Pancreas (tissue), 10 donors: ENCODE results near the gene IMMP2L. TPM values are rescaled to one million over a fixed set of nuclear protein-coding genes. Genes with fewer than 3 reads are reported as not detected.
"Not testable (repeated sequence)": the region's sequence is repeated elsewhere in the genome, so short reads cannot be mapped to it uniquely, and the experiment has no call there.

Experiments used
- ATAC-seq, 4 donors: fragments of 200-7000 bp; cut with Tn5 transposase; one replicate each; pipeline versions ENCODE4 v1.8.0 to v1.9.1; 2020; ENCODE audit warnings: mild to moderate bottlenecking in 4 of 4, moderate library complexity in 4 of 4
- DNase-seq, 6 donors: peaks; one replicate each; pipeline ENCODE4 v3.0.0-alpha.2; 2020
- FAIRE-seq: peaks from 2 replicates; lab custom pipeline; 2012; peaks lifted over from hg19 to GRCh38; lab: Jason Lieb, UNC
- H3K27ac ChIP-seq, 4 donors: fragments of 200-600 bp; sonication (generic); 1 replicate in 3 of 4; 2 replicates in 1 of 4; pipeline versions ENCODE4 v1.5.0 to v1.8.0; 2020
- H3K27me3 ChIP-seq, 4 donors: fragments of 200-600 bp; one replicate each; pipeline ENCODE4 v1.8.0; 2021
- H3K36me3 ChIP-seq, 3 donors: fragments of 200-600 bp; sonication (generic) in 1 of 3; one replicate each; pipeline versions ENCODE4 v1.5.0 to v1.8.0; 2020 to 2021
- H3K4me1 ChIP-seq, 3 donors: fragments of 200-600 bp; one replicate each; pipeline ENCODE4 v1.8.0; 2021
- H3K4me3 ChIP-seq, 4 donors: fragments of 200-600 bp; sonication (generic) in 2 of 4; one replicate each; pipeline versions ENCODE4 v1.5.0 to v1.8.0; 2020 to 2021
- H3K9me3 ChIP-seq, 4 donors: fragments of 200-600 bp; one replicate each; pipeline ENCODE4 v1.8.0; 2021
- WGBS, 2 donors: extraction: QIAGEN DNeasy Blood & Tissue Kit; methylation state at CpG; one replicate each; pipeline ENCODE4 v1.1.7; 2013; 5-methylcytosine and 5-hydroxymethylcytosine counted together
- intact Hi-C, 3 donors: fragments of 100-400 bp; cut with DNase I; formaldehyde crosslinking; loops; one replicate each; pipeline versions ENCODE4 v1.11.1 to v1.14.2; 2022
- polyA plus RNA-seq, 2 donors: library from polyadenylated mRNA; stranded (reverse); fragments of 200-250 nt; gene quantifications; one replicate each; pipeline ENCODE4 v1.2.3, GENCODE V29; 2013
- total RNA-seq, 6 donors: library from RNA; stranded (reverse); fragmentation: NEBNext Ultra II Directional in 4 of 6; extraction: Animal tissue kit (Norgen Biotek cat#: 25700) in 4 of 6; gene quantifications; one replicate each; pipeline versions ENCODE4 v1.2.1 to v1.2.4, GENCODE V29; 2021 to 2023
- TF ChIP-seq, protein P1 (sequence below), 4 donors: fragments of 200-600 bp; sonication (generic) in 3 of 4; IDR thresholded peaks; one replicate each; pipeline versions ENCODE4 v1.5.0 to v1.8.0; 2021; ENCODE audit warnings: antibody characterized with exemption in 4 of 4
- donor health status: healthy with polysubstance abuse.
- donor health status: DM: no; HTN: no; CAD: no; lungs with moderate emphysema.
- donor health status: DM: no; HTN: no; CAD: no.
- donor health status: control.
- donor health status: control.
- donor health status: Bipolar disorder and iron deficiency.
- donor health status: DM: yes; HTN: yes; CAD: no.
- donor health status: DM: no; HTN: no; CAD: no.
- donor health status: DM: no; HTN: no; CAD: no.
- donor health status: DM: yes; HTN: yes; CAD: no.

IMMP2L gene
- total and polyA plus RNA-seq, 8 donors = 7.3 to 30.0 (median 12.9) TPM

DNA sequence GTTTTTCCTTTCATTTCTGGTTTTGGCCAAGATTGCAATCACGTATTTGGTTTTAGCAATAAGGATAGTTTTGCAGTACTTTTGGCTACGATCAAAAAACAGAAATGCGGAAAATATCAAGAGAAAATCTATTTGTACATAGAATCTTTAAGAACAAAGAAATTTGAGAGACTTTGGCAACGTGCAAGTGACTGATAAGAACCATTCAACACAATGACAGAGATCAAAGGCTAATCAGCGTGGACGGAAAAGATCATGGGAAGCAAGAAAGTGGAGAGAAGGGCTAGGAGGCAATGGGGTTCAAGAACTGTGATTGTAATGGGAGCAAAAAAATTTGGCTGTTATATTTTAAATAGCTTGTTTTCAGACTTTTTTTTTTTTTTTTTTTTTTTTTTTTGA, 487.5 kb downstream of the IMMP2L start:
- intact Hi-C loops = no loop called here
- 62 to 67% methylated on average over 6 of the region's 6 CpGs for WGBS, 2 donors
- no peak overlapping the region for H3K4me3 ChIP-seq
- H3K9me3 ChIP-seq = no peaks in the 10 kb centered on the region
- no peaks in the 10 kb centered on the region for H3K4me1 ChIP-seq
- no peaks in the 10 kb centered on the region for H3K36me3 ChIP-seq
- no peaks in the 10 kb centered on the region for H3K27me3 ChIP-seq
- ATAC-seq = no peak
- no peak for DNase-seq
- no peak overlapping the region for H3K27ac ChIP-seq
- TF ChIP-seq, protein P1, sequence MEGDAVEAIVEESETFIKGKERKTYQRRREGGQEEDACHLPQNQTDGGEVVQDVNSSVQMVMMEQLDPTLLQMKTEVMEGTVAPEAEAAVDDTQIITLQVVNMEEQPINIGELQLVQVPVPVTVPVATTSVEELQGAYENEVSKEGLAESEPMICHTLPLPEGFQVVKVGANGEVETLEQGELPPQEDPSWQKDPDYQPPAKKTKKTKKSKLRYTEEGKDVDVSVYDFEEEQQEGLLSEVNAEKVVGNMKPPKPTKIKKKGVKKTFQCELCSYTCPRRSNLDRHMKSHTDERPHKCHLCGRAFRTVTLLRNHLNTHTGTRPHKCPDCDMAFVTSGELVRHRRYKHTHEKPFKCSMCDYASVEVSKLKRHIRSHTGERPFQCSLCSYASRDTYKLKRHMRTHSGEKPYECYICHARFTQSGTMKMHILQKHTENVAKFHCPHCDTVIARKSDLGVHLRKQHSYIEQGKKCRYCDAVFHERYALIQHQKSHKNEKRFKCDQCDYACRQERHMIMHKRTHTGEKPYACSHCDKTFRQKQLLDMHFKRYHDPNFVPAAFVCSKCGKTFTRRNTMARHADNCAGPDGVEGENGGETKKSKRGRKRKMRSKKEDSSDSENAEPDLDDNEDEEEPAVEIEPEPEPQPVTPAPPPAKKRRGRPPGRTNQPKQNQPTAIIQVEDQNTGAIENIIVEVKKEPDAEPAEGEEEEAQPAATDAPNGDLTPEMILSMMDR (IDR thresholded peaks at IDR 0.05) = no peak
- FAIRE-seq = no peak

DNA sequence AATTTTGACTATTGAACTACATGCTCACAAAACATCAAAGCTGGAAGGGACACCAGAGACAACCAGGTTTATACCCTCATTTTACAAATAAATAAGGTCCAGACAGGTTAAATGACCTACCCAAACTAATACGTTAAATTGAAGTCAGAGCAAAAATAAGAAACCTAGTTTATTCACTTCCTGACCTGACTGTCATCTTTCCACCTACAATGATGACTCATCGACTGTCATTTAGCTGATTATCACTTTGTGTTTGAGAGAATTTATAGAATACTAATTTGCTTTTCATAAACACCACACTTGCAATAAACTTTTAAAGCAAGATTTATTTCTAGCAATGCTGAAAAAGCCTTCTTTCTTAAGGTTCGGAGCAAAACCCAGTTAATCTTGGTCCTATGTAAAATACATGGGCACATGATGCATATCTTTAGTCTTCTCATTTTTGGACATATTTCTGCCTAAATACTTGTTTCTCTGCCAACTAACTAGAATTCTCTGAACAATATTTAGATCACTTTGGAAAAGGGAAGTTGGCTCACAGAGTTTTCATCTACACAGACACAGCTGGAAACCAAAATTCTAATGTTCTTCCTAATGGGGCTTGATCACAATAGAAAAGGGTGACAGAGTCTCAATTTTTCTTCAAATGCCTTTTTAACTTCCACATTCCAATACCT, 488.1 kb downstream of the IMMP2L start:
- ATAC-seq (no peak), DNase-seq (no peak), FAIRE-seq (no peak)
- H3K27me3 ChIP-seq = no peaks in the 10 kb centered on the region
- no peak overlapping the region for H3K4me3 ChIP-seq
- no peaks in the 10 kb centered on the region for H3K9me3 ChIP-seq
- intact Hi-C loops = no loop called here
- H3K27ac ChIP-seq = no peak overlapping the region
- no peaks in the 10 kb centered on the region for H3K36me3 ChIP-seq
- TF ChIP-seq, protein P1 (IDR thresholded peaks at IDR 0.05) = no peak
- 85 to 91% methylated on average over 3 of the region's 3 CpGs for WGBS, 2 donors
- H3K4me1 ChIP-seq = no peaks in the 10 kb centered on the region

DNA sequence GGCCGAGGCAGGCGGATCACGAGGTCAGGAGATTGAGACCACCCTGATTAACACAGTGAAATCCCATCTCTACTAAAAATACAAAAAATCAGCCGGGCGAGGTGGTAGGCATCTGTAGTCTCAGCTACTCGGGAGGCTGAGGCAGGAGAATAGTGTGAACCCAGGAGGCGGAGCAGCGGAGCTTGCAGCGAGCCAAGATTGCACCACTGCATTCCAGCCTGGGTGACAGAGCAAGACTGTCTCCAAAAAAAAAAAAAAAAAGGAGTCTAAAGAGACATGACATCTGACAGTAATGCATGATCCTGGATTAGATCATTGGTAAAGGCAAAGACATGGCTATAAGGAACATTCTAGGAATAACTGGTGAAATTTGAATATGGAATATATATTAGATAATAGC, 489.6 kb downstream of the IMMP2L start:
- H3K27me3 ChIP-seq, H3K27ac ChIP-seq, H3K4me3 ChIP-seq, intact Hi-C loops, H3K9me3 ChIP-seq, FAIRE-seq, H3K36me3 ChIP-seq, DNase-seq, H3K4me1 ChIP-seq, ATAC-seq: not testable (repeated sequence)
- 95 to 98% methylated on average over 9 of the region's 9 CpGs for WGBS, 2 donors

DNA sequence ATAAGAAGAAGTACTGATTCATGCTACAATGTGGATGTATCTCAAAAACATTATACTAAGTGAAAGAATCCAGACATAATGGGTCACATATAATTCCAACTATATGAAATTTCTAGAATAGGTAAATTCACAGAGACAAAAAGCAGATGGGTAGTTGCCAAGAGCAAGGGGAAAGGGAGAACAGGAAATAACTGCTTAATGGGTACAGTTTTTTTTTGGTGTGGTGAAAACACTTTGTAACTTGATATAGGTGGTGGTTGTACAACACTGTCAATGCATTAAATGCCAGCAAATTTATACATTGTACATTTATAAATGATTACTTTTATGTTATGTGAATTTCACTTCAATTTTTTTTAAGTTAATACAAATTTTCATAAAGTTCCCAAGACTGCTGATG, 490.7 kb downstream of the IMMP2L start:
- no peaks in the 10 kb centered on the region for H3K36me3 ChIP-seq
- no peaks in the 10 kb centered on the region for H3K9me3 ChIP-seq
- no peaks in the 10 kb centered on the region for H3K27me3 ChIP-seq
- H3K4me3 ChIP-seq = no peak overlapping the region
- no peak for FAIRE-seq
- no peak for ATAC-seq
- intact Hi-C loops = no loop called here
- H3K4me1 ChIP-seq = no peaks in the 10 kb centered on the region
- H3K27ac ChIP-seq = no peak overlapping the region
- no peak for DNase-seq
- TF ChIP-seq, protein P1 (IDR thresholded peaks at IDR 0.05) = no peak

DNA sequence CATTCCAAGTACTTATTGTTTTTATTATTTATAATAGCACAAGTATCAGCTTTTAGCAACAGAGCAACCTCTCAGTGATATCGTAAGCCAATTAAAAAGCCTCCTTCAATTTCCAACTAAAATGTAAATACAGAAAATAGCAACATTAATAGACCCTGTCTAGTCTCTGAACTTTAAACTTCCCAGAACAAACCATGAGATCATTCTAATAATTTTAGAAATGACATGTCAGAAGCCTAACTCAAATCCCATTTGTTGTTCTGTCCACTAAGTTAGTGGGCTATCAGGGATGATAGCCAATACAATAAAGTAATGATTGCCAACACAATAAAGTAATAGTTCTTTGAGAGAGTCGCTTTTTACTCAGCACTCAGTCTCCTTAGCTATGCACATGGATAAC, 493.7 kb downstream of the IMMP2L start:
- no peak overlapping the region for H3K4me3 ChIP-seq
- ATAC-seq = no peak
- DNase-seq = no peak
- H3K4me1 ChIP-seq = no peaks in the 10 kb centered on the region
- no peaks in the 10 kb centered on the region for H3K9me3 ChIP-seq
- no peaks in the 10 kb centered on the region for H3K27me3 ChIP-seq
- H3K36me3 ChIP-seq = no peaks in the 10 kb centered on the region
- H3K27ac ChIP-seq = no peak overlapping the region
- TF ChIP-seq, protein P1 (IDR thresholded peaks at IDR 0.05) = no peak
- 85 to 92% methylated on average over 2 of the region's 2 CpGs for WGBS, 2 donors
- FAIRE-seq = no peak
- intact Hi-C loops = no loop called here
